Activated CD4-positive, alpha-beta T cell treated with anti-CD3 and anti-CD28 coated beads for 36 hours (primary cell): ENCODE results near the gene KHDC4. TPM values are rescaled to one million over a fixed set of nuclear protein-coding genes. Genes with fewer than 3 reads are reported as not detected.

Experiments
- ATAC-seq: fragments of 200-7000 bp; cut with Tn5 transposase; one replicate; pipeline ENCODE4 v1.10.0; 2021; ENCODE audit warnings: mild to moderate bottlenecking, moderate library complexity
- CTCF ChIA-PET: fragments of 350-600 bp; sonication (Branson Sonifier 250); formaldehyde crosslinking; loops from one replicate; lab custom pipeline; 2021; ENCODE audit warnings: antibody characterized with exemption; lab: Charles Lee
- POLR2A ChIA-PET: fragments of 350-600 bp; sonication (Branson Sonifier 250); formaldehyde crosslinking; loops from one replicate; lab custom pipeline; 2021; ENCODE audit warnings: antibody characterized with exemption, inconsistent platforms; lab: Charles Lee
- DNase-seq: peaks from one replicate; pipeline ENCODE4 v3.0.0-alpha.2; 2020
- H3K27ac Mint-ChIP-seq: one replicate; pipeline ENCODE4 v1.8.0; 2021; ENCODE audit warnings: mixed read lengths
- H3K27me3 Mint-ChIP-seq: one replicate; pipeline ENCODE4 v1.8.0; 2021; ENCODE audit warnings: mixed read lengths
- H3K36me3 Mint-ChIP-seq: one replicate; pipeline ENCODE4 v1.8.0; 2021; ENCODE audit warnings: low read depth, mixed read lengths
- H3K4me1 Mint-ChIP-seq: one replicate; pipeline ENCODE4 v1.8.0; 2021; ENCODE audit warnings: mixed read lengths
- H3K4me3 Mint-ChIP-seq: one replicate; pipeline ENCODE4 v1.8.0; 2021; ENCODE audit warnings: mild to moderate bottlenecking, moderate library complexity, mixed read lengths
- H3K9me3 Mint-ChIP-seq: one replicate; pipeline ENCODE4 v1.8.0; 2021; ENCODE audit warnings: low read depth, mixed read lengths
- intact Hi-C, 2 experiments: fragments of 100-400 bp; cut with DNase I in 1 of 2; cut with micrococcal nuclease in 1 of 2; formaldehyde crosslinking; loops; one replicate each; pipeline versions ENCODE4 v1.14.2 to v1.15.1; 2022 to 2024; cut with DNase I, micrococcal nuclease
- total RNA-seq, 2 experiments: library from RNA; stranded (reverse); gene quantifications; one replicate each; pipeline ENCODE4 v1.2.3, GENCODE V29; 2021

The KHDC4 gene
- total RNA-seq, 2 experiments from 2014 or later, result 68.7 to 97.5 TPM

DNA sequence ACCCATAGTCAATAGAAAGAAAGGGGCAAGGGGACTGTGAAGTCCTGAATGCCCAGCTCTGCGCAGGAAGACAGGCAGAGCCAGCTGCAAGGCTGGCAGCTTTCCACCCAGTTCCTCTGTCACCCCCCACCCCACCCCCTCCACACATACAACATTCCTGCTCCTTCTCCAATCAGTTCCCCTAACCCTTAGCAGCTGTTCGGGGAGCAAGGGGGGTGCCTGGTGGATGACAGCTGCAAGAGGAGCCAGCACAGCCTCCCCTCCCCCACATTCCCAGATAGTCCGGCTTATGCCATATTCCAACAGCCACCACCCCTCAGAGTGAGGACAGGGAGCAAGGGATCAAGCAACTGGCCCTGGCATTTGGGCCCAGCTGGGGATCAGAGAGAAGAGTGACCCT lies 34.5 kb upstream of the KHDC4 start:
- no peak overlapping the region for H3K4me3 Mint-ChIP-seq
- CTCF ChIA-PET, result interaction anchor here (1.0 to 2.2 kb wide), 3 partner anchors 12 to 22 kb away, joined by 4 to 12 read pairs (median 4); no protein-coding TSS in a partner anchor
- ATAC-seq, result no peak
- intact Hi-C loops, result no loop called here
- H3K36me3 Mint-ChIP-seq, result peaks cover 56% of the 10 kb centered on the region
- H3K9me3 Mint-ChIP-seq, result no peaks in the 10 kb centered on the region
- peak overlapping the region; percentile 82 for H3K27ac Mint-ChIP-seq
- no peaks in the 10 kb centered on the region for H3K27me3 Mint-ChIP-seq
- POLR2A ChIA-PET, result interaction anchor here (0.7 kb wide), 1 partner anchor 139 kb away, joined by 3 read pairs; no protein-coding TSS in a partner anchor
- H3K4me1 Mint-ChIP-seq, result peaks cover 69% of the 10 kb centered on the region
- DNase-seq, result no peak

DNA sequence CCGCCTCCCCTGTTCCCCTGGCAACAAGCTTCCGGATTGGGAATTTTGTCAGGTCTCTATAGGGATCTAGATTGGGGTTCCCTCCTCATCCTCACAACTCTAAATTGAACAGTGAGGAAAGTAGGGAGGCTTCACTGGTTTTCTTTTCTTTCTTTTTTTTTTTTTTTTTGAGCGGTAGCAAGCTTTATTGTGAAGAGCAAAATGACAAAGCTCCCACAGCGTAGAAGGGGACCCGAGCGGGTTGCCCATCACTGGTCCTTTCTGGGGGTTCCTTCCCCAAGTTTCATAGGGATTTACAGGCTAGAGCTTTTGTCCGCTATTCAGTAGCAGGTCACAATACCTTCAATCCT lies 33.8 kb upstream of the KHDC4 start:
- Mint-ChIP-seq H3K27ac (peak overlapping the region; percentile 82), H3K36me3 (peaks cover 51% of the 10 kb centered on the region), H3K4me3 (no peak overlapping the region), H3K9me3 (no peaks in the 10 kb centered on the region), H3K27me3 (no peaks in the 10 kb centered on the region), H3K4me1 (peaks cover 63% of the 10 kb centered on the region)
- ChIA-PET CTCF (interaction anchor here (1.0 to 2.2 kb wide), 6 partner anchors 9 to 30 kb away, joined by 3 to 12 read pairs (median 4); no protein-coding TSS in a partner anchor), POLR2A (interaction anchor here (0.7 to 1.3 kb wide), 6 partner anchors 9 to 139 kb away, joined by 3 to 6 read pairs (median 3); no protein-coding TSS in a partner anchor)
- intact Hi-C loops, result no loop called here
- ATAC-seq (no peak), DNase-seq (no peak)

GRCh38 chr1:155967341-155968050 lies 33.3 kb upstream of the KHDC4 start:
- ChIA-PET CTCF (interaction anchor here (0.7 to 2.2 kb wide), 8 partner anchors 9 to 186 kb away, joined by 3 to 12 read pairs (median 4); no protein-coding TSS in a partner anchor), POLR2A (interaction anchor here (0.9 to 1.5 kb wide), 6 partner anchors 9 to 35 kb away, joined by 3 to 6 read pairs (median 4); partner anchors contain the start of gene ARHGEF2)
- H3K27ac Mint-ChIP-seq, result peak overlapping the region; percentile 82
- peaks cover 51% of the 10 kb centered on the region for H3K36me3 Mint-ChIP-seq
- H3K4me1 Mint-ChIP-seq, result peaks cover 60% of the 10 kb centered on the region
- ATAC-seq (no peak), DNase-seq (peak; percentile 40)
- no peaks in the 10 kb centered on the region for H3K9me3 Mint-ChIP-seq
- no peak overlapping the region for H3K4me3 Mint-ChIP-seq
- intact Hi-C loops, result loop anchor here in 1 of 2 experiments (2.0 kb wide), 1 partner anchor 21 kb away; no protein-coding TSS in a partner anchor
- no peaks in the 10 kb centered on the region for H3K27me3 Mint-ChIP-seq

GRCh38 chr1:155966750-155967149 lies 32.5 kb upstream of the KHDC4 start:
- intact Hi-C loops, result loop anchor here in 1 of 2 experiments (2.0 kb wide), 1 partner anchor 22 kb away; no protein-coding TSS in a partner anchor

DNA sequence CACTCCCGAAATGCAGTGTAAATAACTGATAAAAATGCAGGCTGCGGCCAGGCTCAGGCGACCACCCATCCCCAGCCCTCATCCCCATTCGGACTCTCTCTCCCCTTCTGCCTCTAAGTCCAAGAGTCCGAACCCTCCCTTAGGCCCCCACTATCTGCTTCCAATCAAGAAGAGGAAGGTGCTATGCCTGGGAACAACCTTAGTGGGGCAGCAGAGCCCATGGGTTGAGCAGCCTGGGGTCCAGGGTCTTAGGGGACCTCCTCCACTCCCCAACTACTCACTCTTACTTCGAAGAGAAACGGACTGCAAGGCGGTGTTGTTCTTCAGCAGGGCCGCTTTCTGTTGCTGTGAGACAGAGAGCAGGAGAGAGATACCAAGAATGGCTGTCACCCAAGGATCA lies 31.9 kb upstream of the KHDC4 start:
- Mint-ChIP-seq H3K27ac (peak overlapping the region; percentile 83), H3K4me1 (peaks cover 53% of the 10 kb centered on the region), H3K4me3 (no peak overlapping the region), H3K9me3 (no peaks in the 10 kb centered on the region), H3K36me3 (peaks cover 60% of the 10 kb centered on the region), H3K27me3 (no peaks in the 10 kb centered on the region)
- POLR2A ChIA-PET, result interaction anchor here (1.5 kb wide), 1 partner anchor 13 kb away, joined by 4 read pairs; the partner anchor contains the start of gene ARHGEF2
- intact Hi-C loops, result loop anchor here in 1 of 2 experiments (2.0 kb wide), 1 partner anchor 23 kb away; no protein-coding TSS in a partner anchor
- no peak for ATAC-seq
- DNase-seq, result no peak
- CTCF ChIA-PET, result no interaction called here

More at GRCh38 chr1:155966750-155967149, 32.5 kb upstream of the KHDC4 start:
- no peak for ATAC-seq
- Mint-ChIP-seq H3K9me3 (no peaks in the 10 kb centered on the region), H3K4me1 (peaks cover 57% of the 10 kb centered on the region), H3K36me3 (peaks cover 57% of the 10 kb centered on the region), H3K27ac (peak overlapping the region; percentile 83), H3K27me3 (no peaks in the 10 kb centered on the region), H3K4me3 (no peak overlapping the region)
- CTCF ChIA-PET, result interaction anchor here (1.3 to 2.2 kb wide), 3 partner anchors 10 to 29 kb away, joined by 5 to 12 read pairs (median 6); no protein-coding TSS in a partner anchor
- DNase-seq, result no peak
- POLR2A ChIA-PET, result interaction anchor here (1.1 to 1.5 kb wide), 2 partner anchors 12 to 35 kb away, joined by 3 to 4 read pairs; partner anchors contain the start of gene ARHGEF2

- no peak overlapping the region for H3K4me3 Mint-ChIP-seq
- peak overlapping the region; percentile 60 for H3K27ac Mint-ChIP-seq
- H3K27me3 Mint-ChIP-seq, result no peaks in the 10 kb centered on the region
- intact Hi-C loops, result no loop called here
- H3K4me1 Mint-ChIP-seq, result peaks cover 33% of the 10 kb centered on the region
- H3K9me3 Mint-ChIP-seq, result no peaks in the 10 kb centered on the region
- ATAC-seq, result no peak
- ChIA-PET POLR2A (interaction anchor here (0.6 kb wide), 1 partner anchor 40 kb away, joined by 3 read pairs; no protein-coding TSS in a partner anchor), CTCF (interaction anchor here (0.6 to 1.9 kb wide), 4 partner anchors 9 to 738 kb away, joined by 3 to 6 read pairs (median 3); no protein-coding TSS in a partner anchor)
- DNase-seq, result no peak
- H3K36me3 Mint-ChIP-seq, result peaks cover 63% of the 10 kb centered on the region
These were observed 30.0 kb upstream of the KHDC4 start for GRCh38 chr1:155964193-155964592.

DNA sequence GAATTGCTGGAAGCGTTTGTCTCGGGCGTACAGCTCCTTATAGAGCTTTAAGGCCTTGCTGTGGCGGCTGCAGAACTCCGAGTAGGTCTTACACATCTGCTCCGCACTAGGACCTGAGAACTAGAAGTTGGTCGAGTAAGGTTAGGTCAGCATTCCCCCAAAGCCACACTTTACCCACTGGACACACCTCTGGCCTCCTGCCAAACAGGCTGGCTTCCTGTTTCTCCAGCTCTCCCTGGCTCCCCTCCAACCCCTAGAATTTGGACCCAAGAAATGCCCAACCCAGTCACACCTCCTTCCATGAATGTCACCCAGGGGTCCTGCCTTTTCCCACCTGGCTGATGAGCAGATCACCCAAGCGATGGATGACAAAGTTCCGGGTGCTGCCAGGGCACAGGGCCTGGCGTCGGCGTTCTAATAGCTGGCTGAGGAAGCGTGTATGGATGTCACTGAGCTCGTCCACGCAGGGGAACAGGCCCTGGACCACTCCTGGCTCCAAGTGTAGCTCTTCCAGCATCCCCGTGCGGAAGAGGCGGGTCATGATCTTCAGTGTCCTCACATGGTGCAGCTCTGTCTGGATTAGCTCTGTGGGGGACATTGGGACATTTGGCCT lies 28.5 kb upstream of the KHDC4 start:
- POLR2A ChIA-PET, result interaction anchor here (0.6 kb wide), 1 partner anchor 13 kb away, joined by 3 read pairs; no protein-coding TSS in a partner anchor
- Mint-ChIP-seq H3K27me3 (no peaks in the 10 kb centered on the region), H3K9me3 (no peaks in the 10 kb centered on the region)

DNA sequence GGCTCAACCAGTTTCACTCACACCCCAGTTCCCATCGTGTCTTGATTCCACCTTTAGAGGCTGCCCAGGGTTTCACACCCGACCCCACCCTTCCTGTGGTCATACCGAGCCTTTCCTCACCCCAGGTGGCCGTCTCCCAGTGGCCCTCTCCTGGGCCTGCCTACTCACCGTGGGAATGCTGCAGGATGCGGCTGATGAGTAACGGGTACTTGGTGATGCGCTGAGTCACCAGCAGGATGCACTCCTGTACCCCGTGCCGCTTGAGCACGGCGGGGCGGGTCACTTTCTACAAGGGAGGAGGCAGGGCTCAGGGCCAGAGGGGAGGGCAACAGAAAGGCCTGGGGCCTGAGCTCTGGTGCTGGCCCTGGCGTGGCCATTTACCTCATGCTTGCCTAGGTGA lies 27.7 kb upstream of the KHDC4 start:
- peak; percentile 39 for DNase-seq
- intact Hi-C loops, result no loop called here
- POLR2A ChIA-PET, result interaction anchor here (0.6 kb wide), 1 partner anchor 14 kb away, joined by 3 read pairs; no protein-coding TSS in a partner anchor
- peak overlapping the region; percentile 77 for H3K27ac Mint-ChIP-seq
- ATAC-seq, result peak; percentile 70
- H3K27me3 Mint-ChIP-seq, result no peaks in the 10 kb centered on the region
- peaks cover 12% of the 10 kb centered on the region for H3K4me1 Mint-ChIP-seq
- H3K4me3 Mint-ChIP-seq, result no peak overlapping the region
- H3K9me3 Mint-ChIP-seq, result no peaks in the 10 kb centered on the region
- CTCF ChIA-PET, result interaction anchor here (1.4 kb wide), 1 partner anchor 28 kb away, joined by 3 read pairs; no protein-coding TSS in a partner anchor
- H3K36me3 Mint-ChIP-seq, result peaks cover 69% of the 10 kb centered on the region

More for the DNA sequence above, 28.5 kb upstream of the KHDC4 start:
- peaks cover 18% of the 10 kb centered on the region for H3K4me1 Mint-ChIP-seq
- intact Hi-C loops, result no loop called here
- no peak overlapping the region for H3K27ac Mint-ChIP-seq
- ATAC-seq (no peak), DNase-seq (no peak)
- CTCF ChIA-PET, result interaction anchor here (0.6 to 1.9 kb wide), 5 partner anchors 14 to 639 kb away, joined by 3 to 6 read pairs (median 3); partner anchors contain the start of gene KHDC4
- H3K4me3 Mint-ChIP-seq, result no peak overlapping the region
- peaks cover 63% of the 10 kb centered on the region for H3K36me3 Mint-ChIP-seq

DNA sequence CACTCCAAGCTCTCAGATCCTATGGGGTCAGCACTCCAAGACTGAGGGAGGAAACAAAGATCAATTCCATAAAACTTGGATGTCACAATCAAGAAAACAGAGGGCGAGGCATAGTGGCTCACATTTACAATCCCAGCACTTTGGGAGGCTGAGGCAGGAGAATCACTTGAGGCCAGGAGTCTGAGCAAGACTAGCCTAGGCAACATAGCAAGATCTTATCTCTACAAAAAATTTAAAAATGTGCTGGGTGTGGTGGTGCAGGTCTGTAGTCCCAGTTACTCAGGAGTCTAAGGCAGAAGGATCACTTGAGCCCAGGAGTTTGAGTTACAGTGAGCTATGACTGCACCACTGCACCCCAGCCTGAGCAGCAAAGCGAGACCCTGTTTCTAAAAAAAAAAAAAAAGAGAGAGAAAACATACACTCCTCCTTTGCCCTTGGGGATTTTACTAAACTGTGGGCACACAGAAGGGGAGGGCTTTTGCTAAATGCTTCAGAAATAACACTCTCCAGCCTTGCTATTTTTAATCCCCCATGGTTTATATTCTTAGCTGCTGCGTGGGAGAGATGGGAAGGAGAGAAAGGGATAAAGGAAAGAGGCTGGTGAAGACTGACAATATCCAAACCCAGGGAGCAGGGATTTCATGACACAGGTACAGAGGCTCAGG lies 26.0 kb upstream of the KHDC4 start:
- DNase-seq (no peak), ATAC-seq (no peak)
- peak overlapping the region; percentile 37 for H3K27ac Mint-ChIP-seq
- H3K4me1 Mint-ChIP-seq, result peaks cover 7% of the 10 kb centered on the region
- H3K9me3 Mint-ChIP-seq, result no peaks in the 10 kb centered on the region
- no peaks in the 10 kb centered on the region for H3K27me3 Mint-ChIP-seq
- no peak overlapping the region for H3K4me3 Mint-ChIP-seq
- ChIA-PET CTCF (interaction anchor here (1.4 kb wide), 1 partner anchor 30 kb away, joined by 3 read pairs; no protein-coding TSS in a partner anchor), POLR2A (interaction anchor here (1.0 kb wide), 1 partner anchor 17 kb away, joined by 3 read pairs; no protein-coding TSS in a partner anchor)
- H3K36me3 Mint-ChIP-seq, result peaks cover 62% of the 10 kb centered on the region
- intact Hi-C loops, result no loop called here

DNA sequence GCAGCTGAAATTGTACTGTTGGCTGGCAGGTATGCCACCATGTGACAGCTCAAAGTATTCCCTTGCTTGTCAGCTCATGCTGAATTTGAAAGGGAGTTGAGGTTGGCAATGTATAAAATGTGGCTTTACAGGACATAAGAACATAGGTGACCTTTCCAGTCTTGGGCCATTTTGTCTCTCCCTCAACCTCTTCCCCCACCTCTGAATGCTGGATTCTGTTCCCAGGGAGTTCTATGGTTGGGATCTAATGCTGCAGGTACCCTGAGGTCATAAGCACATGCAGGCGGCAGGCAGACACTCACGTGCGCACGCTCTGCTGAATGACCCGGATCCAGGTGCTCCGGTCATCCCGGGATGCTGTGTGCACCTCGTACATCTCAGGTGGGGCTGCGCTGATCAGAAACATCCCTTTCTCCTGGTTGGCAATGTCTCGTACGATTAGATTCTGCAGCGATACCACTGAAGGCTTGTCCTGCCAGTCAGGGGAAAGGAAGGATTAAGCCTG lies 23.2 kb upstream of the KHDC4 start:
- ChIA-PET POLR2A (interaction anchor here (0.6 to 0.8 kb wide), 2 partner anchors 23 to 316 kb away, joined by 3 read pairs; partner anchors contain the start of gene KHDC4), CTCF (interaction anchor here (0.7 to 1.2 kb wide), 6 partner anchors 9 to 696 kb away, joined by 3 to 5 read pairs (median 4); no protein-coding TSS in a partner anchor)
- DNase-seq (no peak), ATAC-seq (no peak)
- H3K27me3 Mint-ChIP-seq, result no peaks in the 10 kb centered on the region
- intact Hi-C loops, result no loop called here
- no peaks in the 10 kb centered on the region for H3K9me3 Mint-ChIP-seq
- H3K27ac Mint-ChIP-seq, result peak overlapping the region; percentile 38
- H3K4me1 Mint-ChIP-seq, result peaks cover 4% of the 10 kb centered on the region
- peaks cover 65% of the 10 kb centered on the region for H3K36me3 Mint-ChIP-seq
- no peak overlapping the region for H3K4me3 Mint-ChIP-seq
